GM12872 (cell line): Measurements from ENCODE around the gene FOSL2.

Experiments
- CTCF ChIP-seq: IDR thresholded peaks from 3 replicates; pipeline ENCODE4 v1.5.1; 2011; ENCODE audit warnings: low read depth, mild to moderate bottlenecking, low read length, moderate library complexity; ENCODE audit not compliant: insufficient read depth

The FOSL2 gene

GRCh38 chr2:28420722-28421121 is 28.1 kb downstream of the FOSL2 start:
- no peak for TF ChIP-seq CTCF

GRCh38 chr2:28422908-28423741 is 30.5 kb downstream of the FOSL2 start:
- TF ChIP-seq CTCF: no peak

- no peak for TF ChIP-seq CTCF
These were observed 31.4 kb downstream of the FOSL2 start for GRCh38 chr2:28423856-28424605.

- no peak for TF ChIP-seq CTCF
These were observed 32.3 kb downstream of the FOSL2 start for GRCh38 chr2:28424799-28425463.

- TF ChIP-seq CTCF: no peak
These were observed 32.8 kb downstream of the FOSL2 start for GRCh38 chr2:28425464-28425835.

- TF ChIP-seq CTCF: no peak
These were observed 35.2 kb downstream of the FOSL2 start for GRCh38 chr2:28427741-28428415.

GRCh38 chr2:28428486-28428885 is 35.8 kb downstream of the FOSL2 start:
- TF ChIP-seq CTCF: no peak
